NCI-H748 treated with DMSO at 0.1 percent for 48 hours (cell line): ENCODE measurements around the gene MTFR2.
A peak's percentile ranks its signal among the peaks of the same experiment; 100 is the strongest.
"Not testable (repeated sequence)": the region's sequence is repeated elsewhere in the genome, so short reads cannot be mapped to it uniquely, and the experiment has no call there.

ENCODE experiments used
- DNase-seq: peaks from one replicate; lab custom pipeline; 2025; lab: John Stamatoyannopoulos, UW

Gene MTFR2

DNA sequence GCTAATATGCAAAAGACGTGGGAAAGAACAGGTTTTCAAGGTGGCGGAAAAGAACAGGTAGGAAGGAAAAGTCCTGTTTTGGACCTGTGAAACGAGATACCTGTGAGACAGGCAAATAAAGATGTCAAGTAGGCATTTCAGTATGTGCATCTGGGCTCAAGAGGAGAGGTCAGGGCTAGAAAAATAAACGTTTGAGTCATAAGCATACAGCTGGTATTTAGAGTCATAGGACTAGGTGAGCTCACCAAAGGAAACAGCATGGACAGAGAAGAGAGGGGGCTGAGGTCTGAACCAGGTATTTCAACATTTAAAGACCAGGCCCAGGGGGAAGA, 14.9 kb downstream of the MTFR2 start:
- no peak for DNase-seq

DNA sequence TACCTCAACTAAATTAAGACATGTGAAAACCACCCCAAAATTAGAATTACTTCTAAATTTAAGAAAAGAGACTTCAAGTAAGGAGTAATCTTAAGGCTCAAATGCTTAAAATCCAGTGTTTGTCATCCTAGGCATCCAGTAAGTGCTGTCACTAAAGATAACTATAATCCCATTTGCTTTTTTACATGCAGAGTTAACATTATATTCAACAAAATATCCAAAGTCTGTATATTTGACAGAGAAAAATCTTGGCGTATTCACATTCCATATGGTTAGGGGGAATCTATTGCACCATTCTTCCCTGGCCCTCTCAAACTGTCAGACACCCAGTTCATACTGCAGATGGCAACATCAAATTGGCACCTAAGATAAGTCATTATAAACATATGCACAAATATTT, 17.4 kb downstream of the MTFR2 start:
- no peak for DNase-seq

GRCh38 chr6:136230219-136230853, 19.8 kb downstream of the MTFR2 start:
- DNase-seq: no peak

GRCh38 chr6:136228814-136229213, 21.3 kb downstream of the MTFR2 start:
- DNase-seq: no peak

- DNase-seq: no peak
These were observed 23.3 kb downstream of the MTFR2 start for GRCh38 chr6:136226674-136227377.

- peak; percentile 74 for DNase-seq
These were observed 24.0 kb downstream of the MTFR2 start for GRCh38 chr6:136226027-136226673.

DNA sequence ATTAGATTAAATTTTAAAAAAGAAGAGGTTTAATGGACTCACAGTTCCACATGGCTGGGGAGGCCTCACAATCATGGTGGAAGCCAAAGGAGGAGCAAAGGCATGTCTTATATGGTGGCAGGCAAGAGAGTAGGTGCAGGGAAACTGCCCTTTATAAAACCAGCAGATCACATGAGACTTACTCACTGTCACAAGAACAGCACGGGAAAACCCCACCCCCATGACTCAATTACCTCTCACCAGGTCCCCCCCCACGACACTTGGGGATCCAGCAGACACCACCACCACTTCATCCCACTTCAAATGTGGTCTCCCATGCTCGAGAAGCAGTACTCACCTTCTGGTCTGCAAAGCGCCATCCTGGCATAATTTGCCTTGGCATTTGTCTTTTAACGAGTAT, 24.6 kb downstream of the MTFR2 start:
- no peak for DNase-seq

DNA sequence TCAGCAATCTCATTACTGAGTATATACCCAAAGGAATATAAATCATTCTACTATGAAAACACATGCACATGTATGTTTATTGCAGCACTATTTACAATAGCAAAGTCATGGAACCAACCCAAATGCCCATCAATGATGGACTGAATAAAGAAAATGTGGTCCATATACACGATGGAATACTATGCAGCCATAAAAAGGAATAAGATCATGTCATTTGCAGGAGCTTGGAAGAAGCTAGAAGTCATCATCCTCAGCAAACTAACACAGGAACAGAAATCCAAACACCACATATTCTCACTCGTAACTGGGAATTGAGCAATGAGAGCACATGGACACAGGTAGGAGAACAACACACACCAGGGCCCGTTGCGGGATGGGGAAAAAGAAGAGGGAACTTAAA, 25.1 kb downstream of the MTFR2 start:
- not testable (repeated sequence) for DNase-seq

DNA sequence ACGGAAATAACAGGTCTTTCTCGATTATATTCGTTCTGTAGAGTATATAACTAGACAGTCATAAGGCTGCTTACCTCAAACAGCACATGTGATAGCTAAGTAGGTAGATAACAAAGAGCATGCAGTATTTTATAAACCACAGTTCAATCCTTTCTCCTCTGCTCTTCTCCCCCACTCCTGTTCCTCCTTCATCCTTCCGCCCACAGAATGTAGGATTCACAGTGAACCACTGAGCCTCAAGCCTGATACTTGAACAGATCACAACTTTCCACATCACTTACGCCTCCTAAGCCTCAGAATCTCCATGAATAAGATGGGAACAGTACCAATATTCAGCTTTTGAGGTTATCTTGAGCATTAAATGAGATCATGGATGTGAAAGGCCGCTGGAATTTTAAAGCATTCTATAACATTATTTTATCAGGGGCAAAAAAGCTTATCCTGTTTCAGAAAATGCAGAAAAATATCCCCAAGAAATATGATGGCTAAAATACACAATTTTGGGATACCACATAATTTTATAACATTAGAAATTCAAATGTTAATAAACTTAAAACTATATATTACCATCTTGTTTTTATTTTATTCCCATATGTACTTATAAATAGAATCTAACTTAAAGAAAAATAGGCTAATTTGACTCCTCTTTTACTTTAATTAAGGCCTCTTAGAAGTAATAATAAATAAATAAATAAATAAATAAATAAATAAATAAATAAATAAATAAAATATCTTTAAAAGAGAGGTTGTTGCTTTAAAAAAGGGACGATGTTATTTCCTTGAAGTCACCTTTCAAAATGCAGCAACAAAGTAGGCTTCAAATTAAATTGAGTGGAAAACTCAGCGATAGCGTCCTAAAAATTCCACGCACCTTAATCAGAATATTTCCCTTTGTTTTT, 33.4 kb downstream of the MTFR2 start:
- DNase-seq: no peak

DNA sequence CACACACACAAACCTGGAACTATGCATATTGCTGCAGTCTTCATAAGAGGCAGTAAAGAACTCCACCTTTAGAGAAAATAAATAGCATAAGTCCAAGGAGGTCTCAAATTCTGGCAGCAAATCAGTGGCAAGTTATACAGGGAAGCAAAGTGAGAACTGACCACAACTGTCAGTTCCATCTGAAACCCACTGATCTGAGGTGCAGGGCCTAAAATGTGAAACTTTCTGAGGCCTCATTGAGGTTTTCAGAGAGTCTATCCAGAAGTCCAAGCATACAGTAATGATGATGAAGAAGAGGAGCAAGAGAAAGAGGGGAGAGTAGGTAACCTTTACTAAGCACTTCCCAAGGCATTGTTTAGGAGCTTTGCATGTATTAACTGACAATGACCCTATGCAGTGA, 36.3 kb downstream of the MTFR2 start:
- DNase-seq: no peak

DNA sequence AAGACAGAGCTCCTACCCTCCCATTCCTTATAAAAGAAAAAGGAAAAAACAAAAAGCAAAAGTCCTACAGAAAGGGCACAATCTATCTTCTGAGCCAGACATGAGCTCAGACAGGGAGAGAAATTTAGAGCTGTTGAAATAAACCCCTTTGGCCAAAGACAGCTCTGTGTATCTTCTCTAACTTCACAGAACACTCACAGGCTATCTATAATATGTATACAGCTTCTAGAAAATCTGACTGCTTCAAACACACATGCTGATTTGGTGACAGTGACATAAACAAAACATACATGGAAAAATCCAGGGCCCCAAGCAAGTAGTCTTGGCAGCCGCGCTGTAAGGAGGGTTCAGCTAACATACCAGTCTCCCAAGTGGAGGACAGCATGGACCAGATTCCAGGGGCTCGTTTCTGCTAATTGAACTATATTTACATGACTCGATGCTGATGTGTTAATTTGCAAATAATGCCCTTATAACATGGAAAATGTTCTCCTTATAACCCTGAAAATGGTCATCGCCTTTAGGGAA, 37.0 kb downstream of the MTFR2 start:
- DNase-seq: no peak

- no peak for DNase-seq
These were observed 37.5 kb downstream of the MTFR2 start for GRCh38 chr6:136212608-136213007.

- DNase-seq: no peak
These were observed 39.5 kb downstream of the MTFR2 start for GRCh38 chr6:136210398-136211165.

- DNase-seq: no peak
These were observed 40.6 kb downstream of the MTFR2 start for GRCh38 chr6:136209496-136209895.

DNA sequence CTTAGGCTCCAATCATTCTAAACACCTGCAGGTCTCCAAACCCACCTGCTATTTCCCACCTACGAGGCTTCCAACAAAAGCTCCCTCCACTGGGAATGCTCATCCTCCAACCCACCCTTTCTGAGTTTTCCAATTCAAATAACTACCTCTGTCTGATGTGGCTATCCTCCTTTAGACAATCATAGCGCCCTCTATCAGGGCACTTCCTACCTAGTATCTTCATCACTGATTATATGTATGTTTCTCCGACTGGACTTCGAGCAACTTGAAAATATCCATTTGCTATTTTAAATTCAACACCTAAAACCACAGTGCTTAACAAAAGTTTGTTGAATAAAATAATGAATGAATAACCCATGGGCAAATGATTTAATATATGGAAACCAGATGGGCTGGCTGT, 41.3 kb downstream of the MTFR2 start:
- no peak for DNase-seq

- no peak for DNase-seq
These were observed 48.4 kb downstream of the MTFR2 start for GRCh38 chr6:136201732-136202131.

DNA sequence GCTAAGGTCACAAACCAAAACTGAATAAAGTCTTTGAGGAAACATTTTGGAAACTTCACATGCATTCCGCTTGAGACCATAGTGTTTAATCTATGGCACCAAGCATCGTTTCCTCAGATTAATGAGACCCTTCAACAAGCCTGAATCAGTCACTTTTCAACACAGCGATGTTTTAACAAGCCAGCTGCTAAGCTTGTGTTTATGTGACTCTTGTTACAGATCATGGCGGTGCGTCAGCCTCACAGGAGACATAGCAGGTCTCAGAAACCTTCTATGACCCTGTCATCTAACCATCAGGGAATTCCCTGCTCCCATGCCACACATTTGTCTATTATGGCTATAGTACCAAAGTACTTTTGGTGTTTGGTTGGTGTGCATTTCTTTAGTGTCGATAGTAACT, 57.2 kb downstream of the MTFR2 start:
- no peak for DNase-seq

- no peak for DNase-seq
These were observed 58.4 kb downstream of the MTFR2 start for GRCh38 chr6:136191606-136192312.

DNA sequence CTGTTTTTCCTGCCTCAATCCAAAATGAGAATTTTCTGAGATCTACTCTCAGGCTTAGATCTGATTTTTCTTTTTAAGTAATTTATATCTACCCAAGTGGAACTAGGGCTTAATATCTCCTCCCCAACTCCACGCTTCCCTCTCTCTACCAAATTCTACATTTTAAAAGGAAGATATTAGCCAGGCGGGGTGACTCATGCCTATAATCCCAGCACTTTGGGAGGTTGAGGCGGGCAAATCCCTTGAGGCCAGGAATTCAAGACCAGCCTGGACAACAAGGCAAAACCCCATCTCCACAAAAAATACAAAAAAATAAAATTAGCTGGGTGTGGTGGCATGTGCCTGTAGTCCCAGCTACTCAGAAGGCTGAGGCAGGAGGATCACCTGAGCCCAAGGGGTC, 61.0 kb downstream of the MTFR2 start:
- no peak for DNase-seq

DNA sequence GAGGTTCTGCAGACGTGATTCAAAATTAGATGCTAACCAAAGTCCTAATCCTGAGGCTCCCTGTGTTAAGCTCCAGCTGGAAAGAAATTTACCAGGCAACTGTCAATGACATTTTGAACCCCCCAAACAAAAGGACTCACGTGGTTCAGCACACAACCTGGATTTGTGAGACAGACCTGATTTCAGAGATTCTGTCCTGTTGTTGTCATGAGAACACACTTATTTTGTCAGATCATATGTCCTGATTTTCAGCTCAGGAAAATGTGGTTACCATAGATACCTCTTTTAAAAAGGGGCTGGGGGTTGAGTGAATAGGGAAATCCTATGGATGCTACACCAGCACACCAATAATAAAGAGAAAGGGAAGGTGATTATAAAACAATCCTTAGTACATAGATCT, 61.6 kb downstream of the MTFR2 start:
- DNase-seq: no peak

GRCh38 chr6:136186363-136186762, 63.7 kb downstream of the MTFR2 start:
- no peak for DNase-seq
